GM12872 (cell line): ENCODE results near the gene AHCYL2.

Experiments
- TF ChIP-seq, protein P1 (sequence below): IDR thresholded peaks from 3 replicates; pipeline ENCODE4 v1.5.1; 2011; ENCODE audit warnings: low read depth, mild to moderate bottlenecking, low read length, moderate library complexity; ENCODE audit not compliant: insufficient read depth

The AHCYL2 gene

DNA sequence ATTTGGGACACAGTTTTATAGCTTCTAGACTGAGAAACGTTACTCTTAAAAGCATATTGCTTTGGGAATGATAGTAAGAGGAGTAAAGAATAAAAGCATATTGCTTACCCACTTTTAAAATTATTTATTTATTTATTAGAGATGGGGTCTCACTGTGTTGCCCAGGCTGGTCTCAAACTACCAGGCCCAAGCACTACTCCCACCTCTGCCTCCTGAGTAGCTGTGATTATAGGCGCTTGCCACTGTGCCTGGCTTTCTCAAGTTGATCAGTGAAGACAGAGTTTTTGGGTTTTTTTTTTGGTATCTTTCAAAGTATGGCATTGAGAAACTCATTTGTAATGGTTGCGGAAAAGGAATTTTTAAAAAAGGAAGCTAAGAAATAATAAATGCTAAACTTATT, 68.0 kb downstream of the AHCYL2 start:
- TF ChIP-seq, protein P1, sequence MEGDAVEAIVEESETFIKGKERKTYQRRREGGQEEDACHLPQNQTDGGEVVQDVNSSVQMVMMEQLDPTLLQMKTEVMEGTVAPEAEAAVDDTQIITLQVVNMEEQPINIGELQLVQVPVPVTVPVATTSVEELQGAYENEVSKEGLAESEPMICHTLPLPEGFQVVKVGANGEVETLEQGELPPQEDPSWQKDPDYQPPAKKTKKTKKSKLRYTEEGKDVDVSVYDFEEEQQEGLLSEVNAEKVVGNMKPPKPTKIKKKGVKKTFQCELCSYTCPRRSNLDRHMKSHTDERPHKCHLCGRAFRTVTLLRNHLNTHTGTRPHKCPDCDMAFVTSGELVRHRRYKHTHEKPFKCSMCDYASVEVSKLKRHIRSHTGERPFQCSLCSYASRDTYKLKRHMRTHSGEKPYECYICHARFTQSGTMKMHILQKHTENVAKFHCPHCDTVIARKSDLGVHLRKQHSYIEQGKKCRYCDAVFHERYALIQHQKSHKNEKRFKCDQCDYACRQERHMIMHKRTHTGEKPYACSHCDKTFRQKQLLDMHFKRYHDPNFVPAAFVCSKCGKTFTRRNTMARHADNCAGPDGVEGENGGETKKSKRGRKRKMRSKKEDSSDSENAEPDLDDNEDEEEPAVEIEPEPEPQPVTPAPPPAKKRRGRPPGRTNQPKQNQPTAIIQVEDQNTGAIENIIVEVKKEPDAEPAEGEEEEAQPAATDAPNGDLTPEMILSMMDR, result no peak

DNA sequence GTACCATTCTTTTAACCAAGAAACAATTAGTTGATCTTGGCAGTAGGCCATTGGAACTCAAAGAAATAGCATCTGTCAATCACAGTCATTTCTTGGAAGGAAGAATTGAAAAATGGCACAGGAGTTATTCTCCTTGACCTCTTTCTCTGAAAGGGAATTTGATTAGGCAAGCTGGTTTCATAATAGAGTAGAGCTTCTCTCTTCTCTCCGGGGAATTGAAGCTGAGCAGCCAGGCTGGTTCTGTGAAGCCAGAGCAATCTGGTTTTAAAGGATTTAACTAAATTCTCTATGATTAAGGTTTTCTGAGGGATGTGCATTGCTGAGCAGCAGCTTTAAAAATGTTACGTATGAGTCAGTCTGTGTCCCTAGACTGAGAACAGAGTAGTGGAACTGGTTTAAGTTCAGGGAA, 70.2 kb downstream of the AHCYL2 start:
- TF ChIP-seq, protein P1, result no peak

DNA sequence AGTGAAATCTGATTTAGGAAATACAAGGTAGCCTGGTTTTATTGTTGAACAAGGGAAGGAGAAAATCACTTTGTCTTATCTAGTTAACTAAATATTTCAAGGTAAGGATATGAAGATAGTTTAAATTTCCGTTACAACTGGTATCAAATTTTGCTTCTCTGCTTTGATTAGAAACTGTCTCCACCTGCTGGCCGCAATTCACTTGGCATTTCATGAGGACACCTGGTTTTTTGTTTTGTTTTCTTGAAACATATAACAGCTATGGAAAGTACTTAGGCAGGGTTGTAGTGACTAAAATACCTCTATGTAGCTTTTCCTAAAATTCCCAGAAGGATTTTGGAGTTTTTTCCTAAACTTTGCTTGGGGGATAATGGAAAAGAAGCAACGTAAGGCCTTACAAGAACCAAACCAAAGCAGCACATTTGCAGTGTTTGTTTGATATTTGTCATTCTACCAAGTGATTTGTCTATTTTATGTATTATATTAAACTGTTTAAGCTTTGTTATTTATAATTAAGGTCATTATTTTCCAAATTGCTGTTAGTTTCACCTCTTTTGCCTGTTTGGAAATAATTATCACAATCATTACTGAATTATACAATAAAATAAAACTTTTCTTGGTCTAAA, 73.6 kb downstream of the AHCYL2 start:
- TF ChIP-seq, protein P1, result peak; percentile 67

DNA sequence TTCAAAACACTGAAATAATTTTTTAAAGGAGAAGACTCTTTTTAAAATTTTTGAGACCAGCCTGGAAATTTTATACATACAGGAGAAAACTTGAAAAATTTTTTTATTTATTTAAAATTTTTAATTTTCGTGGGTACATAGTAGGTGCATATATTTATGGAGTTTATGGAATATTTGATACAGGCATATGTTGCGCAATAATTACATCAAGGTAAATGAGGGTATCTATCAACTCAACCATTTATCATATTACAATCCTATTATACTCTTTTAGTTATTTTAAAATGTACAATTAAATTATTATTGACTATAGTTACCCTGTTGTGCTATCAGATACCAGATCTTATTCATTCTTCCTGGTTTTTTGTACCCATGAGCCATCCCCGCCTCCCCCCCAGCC, 75.1 kb downstream of the AHCYL2 start:
- TF ChIP-seq, protein P1, result no peak

DNA sequence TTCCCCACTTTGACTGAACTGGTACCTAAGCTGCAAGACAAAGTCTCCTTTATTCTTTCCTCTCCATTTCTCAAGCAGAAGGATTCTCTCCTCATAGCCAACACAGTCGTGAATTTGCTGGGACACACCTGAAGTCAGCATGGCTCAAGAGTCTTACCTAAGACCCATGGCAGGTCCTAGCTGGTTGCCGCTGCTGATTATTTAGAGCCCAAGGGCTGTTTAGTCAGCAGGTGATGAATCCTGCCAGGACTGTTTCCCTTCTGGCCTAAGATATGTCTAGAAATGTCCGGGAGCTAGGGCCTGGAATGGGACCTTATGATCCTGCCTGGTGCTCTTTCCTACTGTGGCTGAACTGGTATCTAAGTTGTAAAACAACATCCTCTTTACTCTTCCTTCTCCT, 82.8 kb downstream of the AHCYL2 start:
- TF ChIP-seq, protein P1, result no peak

DNA sequence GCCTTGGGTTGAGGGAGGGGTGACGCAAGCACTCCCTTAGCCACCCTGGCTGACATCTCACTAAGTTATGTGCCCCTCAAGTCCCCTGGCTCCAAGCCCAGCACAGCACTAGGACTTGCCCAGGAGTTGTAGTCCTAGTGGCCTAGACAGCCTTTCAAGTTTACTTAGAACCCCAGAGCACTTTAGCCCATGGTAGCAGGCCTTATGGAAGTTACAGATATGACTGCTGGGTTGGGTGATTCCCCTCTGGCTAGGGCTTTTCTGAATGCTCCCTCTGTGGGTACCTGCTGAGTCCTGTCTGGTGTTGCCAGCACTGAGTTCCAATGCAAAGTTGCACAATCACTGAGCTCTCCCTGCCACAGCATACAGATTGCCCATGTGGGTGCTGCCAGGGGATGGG, 83.2 kb downstream of the AHCYL2 start:
- TF ChIP-seq, protein P1, result no peak

DNA sequence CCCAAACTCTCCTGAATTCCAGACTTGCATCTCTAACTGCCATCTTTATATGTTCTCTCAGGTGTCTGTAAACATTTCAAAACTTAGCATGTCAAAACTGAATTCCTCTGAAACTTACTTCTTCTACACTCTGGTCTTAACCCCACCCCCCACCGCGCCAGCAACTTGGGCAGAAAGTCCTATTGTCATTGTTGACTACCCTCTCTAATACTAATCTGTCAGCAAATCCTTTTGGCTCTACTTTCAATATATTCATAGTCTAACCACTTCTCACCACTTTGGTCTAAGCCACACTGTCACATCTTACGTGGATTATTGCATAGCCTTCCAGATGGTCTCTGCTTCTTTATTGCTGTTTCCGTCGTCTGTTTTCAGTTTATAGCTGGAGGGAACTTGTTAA, 86.6 kb downstream of the AHCYL2 start:
- TF ChIP-seq, protein P1, result no peak
